Ovary (tissue), 9 donors: ENCODE results near the gene CEP170. TPM values are rescaled to one million over a fixed set of nuclear protein-coding genes. Genes with fewer than 3 reads are reported as not detected.
A peak's percentile ranks its signal among the peaks of the same experiment; 100 is the strongest.
"Not testable (repeated sequence)": the region's sequence is repeated elsewhere in the genome, so short reads cannot be mapped to it uniquely, and the experiment has no call there.

ENCODE experiments used
- DNase-seq, 5 donors: peaks; one replicate each; pipeline ENCODE4 v3.0.0-alpha.2; 2019 to 2020
- H3K27ac ChIP-seq, 2 donors: fragments of 200-600 bp; one replicate each; pipeline versions ENCODE4 v1.5.1 to v1.8.0; 2019 to 2022
- H3K27me3 ChIP-seq: fragments of 200-600 bp; one replicate; pipeline ENCODE4 v1.8.0; 2022
- H3K36me3 ChIP-seq: fragments of 200-600 bp; sonication (generic); one replicate; pipeline ENCODE4 v1.5.1; 2019
- H3K4me1 ChIP-seq: one replicate; pipeline ENCODE4 v1.8.1; 2013; ENCODE audit warnings: mild to moderate bottlenecking, moderate library complexity; ENCODE audit not compliant: insufficient read depth
- H3K4me3 ChIP-seq: fragments of 200-600 bp; sonication (generic); one replicate; pipeline ENCODE4 v1.5.1; 2017
- H3K9me3 ChIP-seq, 2 donors: fragments of 200-600 bp in 1 of 2; sonication (generic) in 1 of 2; one replicate each; pipeline versions ENCODE4 v1.5.1 to v1.8.1; 2013 to 2019; ENCODE audit warnings: mild to moderate bottlenecking in 1 of 2, moderate library complexity in 1 of 2
- CTCF ChIP-seq, 3 donors: fragments of 450-650 bp in 2 of 3; fragments of 200-600 bp in 1 of 3; IDR thresholded peaks; one replicate each; pipeline versions ENCODE4 v1.5.1 to v1.8.0; 2016 to 2022; ENCODE audit warnings: antibody characterized with exemption in 3 of 3, mild to moderate bottlenecking in 1 of 3
- WGBS, 3 donors: extraction: QIAGEN DNeasy Blood & Tissue Kit in 1 of 3; methylation state at CpG; one replicate each; pipeline versions ENCODE4 v1.1.5 to v1.1.7; 2013 to 2017; 5-methylcytosine and 5-hydroxymethylcytosine counted together
- intact Hi-C, 4 donors: fragments of 100-400 bp; cut with DNase I; formaldehyde crosslinking; loops; one replicate each; pipeline versions ENCODE4 v1.11.0 to v1.15.1; 2022 to 2023
- polyA plus RNA-seq, 2 donors: library from polyadenylated mRNA; stranded (reverse); fragments of 200-250 nt in 1 of 2; fragments of 350-450 nt in 1 of 2; fragmentation: Illumina TruSeq in 1 of 2; extraction: RNeasy Lipid Tissue Mini Kit (QIAGEN cat#74804) in 1 of 2; gene quantifications; one replicate each; pipeline ENCODE4 v1.2.3, GENCODE V29; 2013 to 2014
- small RNA-seq: library from RNA; depleted of rRNA; stranded (forward); fragments of <200 nt; gene quantifications from one replicate; pipeline ENCODE3, GENCODE V24; 2016
- total RNA-seq, 7 donors: library from RNA; depleted of rRNA in 2 of 7; stranded (reverse); fragments of >200 nt in 2 of 7; fragmentation: NEBNext Ultra II Directional in 3 of 7; extraction: Animal tissue kit (Norgen Biotek cat#: 25700) in 3 of 7; gene quantifications; one replicate each; pipeline versions ENCODE4 v1.1.0 to v1.2.4, GENCODE V29; 2016 to 2023
- donor health status: DM: no; HTN: no; CAD: no; lungs with moderate emphysema.
- donor health status: DM: no; HTN: no; CAD: no.
- donor health status: Bipolar disorder and iron deficiency.
- donor health status: DM: yes; HTN: yes; CAD: no.
- donor health status: DM: no; HTN: no; CAD: no.
- donor health status: DM: yes; HTN: yes; CAD: no.

CEP170 gene
- total and polyA plus RNA-seq, 9 donors, result 16.4 to 66.4 (median 42.6) TPM

GRCh38 chr1:243101551-243102050 is 153.5 kb downstream of the CEP170 start:
- H3K27me3 ChIP-seq, intact Hi-C loops, H3K27ac ChIP-seq, H3K4me1 ChIP-seq, H3K4me3 ChIP-seq, H3K9me3 ChIP-seq, H3K36me3 ChIP-seq: not testable (repeated sequence)
- DNase-seq, result peak in 1 of 5 donors; percentile 50
- TF ChIP-seq CTCF (IDR thresholded peaks at IDR 0.05), result peak in 1 of 3 donors; percentile 24
- 9 to 70% (median 51%) methylated on average over 40 of the region's 40 CpGs for WGBS, 3 donors

- WGBS, 3 donors, result 67 to 85% (median 71%) methylated on average over 3 of the region's 3 CpGs
- H3K4me1 ChIP-seq, DNase-seq, H3K27me3 ChIP-seq, H3K9me3 ChIP-seq, H3K36me3 ChIP-seq, intact Hi-C loops, H3K27ac ChIP-seq, H3K4me3 ChIP-seq: not testable (repeated sequence)
Observed at GRCh38 chr1:243087368-243087767, 167.7 kb downstream of the CEP170 start.

Small RNAs within 50 kb of the gene (small RNA-seq; reads per million reads assigned to genes)
- gene RNU6-747P, result not detected

Other genes with a start within 250 kb of the CEP170 start
- 10 to 100 TPM; 29.1 to 45.9 (median 32.3) TPM for gene SDCCAG8, start 760 bp upstream of the CEP170 start, total RNA-seq
- gene SDCCAG8, start 760 bp upstream of the CEP170 start, polyA plus RNA-seq, result 10 to 100 TPM; 19.8 to 27.0 TPM